Germinal center (tissue), 1 donor: Measurements from ENCODE around the gene PXMP2.
"Not testable (repeated sequence)": the region's sequence is repeated elsewhere in the genome, so short reads cannot be mapped to it uniquely, and the experiment has no call there.

Source experiments
- DNase-seq: peaks from one replicate; pipeline ENCODE4 v3.0.0; 2012; ENCODE audit warnings: mixed read lengths, low spot score

Gene PXMP2

DNA sequence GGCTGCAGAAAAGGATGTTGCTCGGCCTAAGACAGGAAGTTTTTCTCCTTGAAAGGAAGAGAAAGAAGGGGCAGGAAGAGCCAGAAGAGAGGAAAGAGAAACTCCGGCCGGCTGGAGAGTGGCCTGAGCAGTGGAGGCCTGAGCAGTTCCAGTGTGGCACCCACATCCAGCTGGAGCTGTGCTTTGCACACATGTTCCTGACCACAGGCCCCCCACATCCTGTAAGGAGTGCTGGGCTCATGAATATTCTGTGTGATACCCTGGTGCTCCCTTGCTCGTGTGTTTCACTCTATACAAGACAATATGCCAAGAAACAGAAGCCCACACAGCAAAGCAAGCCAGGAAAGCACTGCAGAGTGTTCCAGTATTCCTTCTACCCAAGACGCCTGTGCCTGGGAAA, 27.3 kb upstream of the PXMP2 start:
- DNase-seq, result no peak

DNA sequence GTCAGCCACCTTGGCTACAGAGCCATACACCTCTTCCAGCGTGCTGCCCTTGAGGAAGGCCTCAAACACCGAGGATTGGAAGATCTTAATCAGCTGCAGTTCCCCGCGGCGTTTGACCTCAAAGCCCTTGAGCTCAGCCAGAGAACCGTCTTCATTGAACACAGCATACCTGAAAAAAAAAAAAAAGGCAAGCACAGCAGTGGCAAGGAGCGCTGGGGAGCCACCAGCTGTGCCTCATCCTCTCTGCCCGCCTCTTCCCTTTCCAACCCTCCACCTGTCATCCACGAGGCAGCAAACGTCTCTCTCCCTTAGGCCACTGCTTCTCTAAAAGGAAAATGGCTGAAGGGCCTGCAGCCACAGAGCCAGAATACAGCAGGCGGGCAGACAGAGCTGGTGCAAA, 26.4 kb upstream of the PXMP2 start:
- no peak for DNase-seq

DNA sequence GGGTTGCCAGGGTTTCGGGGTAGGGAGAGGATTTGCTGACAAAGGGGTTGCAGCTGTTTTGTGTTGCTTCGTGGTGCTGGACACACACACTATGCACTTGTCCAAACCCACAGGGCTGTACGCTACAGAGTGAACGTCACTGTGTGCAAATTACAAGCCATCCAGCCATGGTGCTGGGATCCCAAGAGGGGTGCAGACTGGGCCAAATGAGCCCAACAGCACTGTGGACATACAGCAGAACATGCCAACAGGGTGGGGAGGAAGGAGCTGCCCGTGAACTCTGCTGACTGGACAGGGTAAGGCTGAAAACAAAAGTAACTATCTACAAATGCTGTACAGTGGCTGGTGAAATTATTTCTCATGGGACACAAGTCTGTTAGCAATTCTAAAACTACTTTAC, 25.4 kb upstream of the PXMP2 start:
- DNase-seq, result no peak

DNA sequence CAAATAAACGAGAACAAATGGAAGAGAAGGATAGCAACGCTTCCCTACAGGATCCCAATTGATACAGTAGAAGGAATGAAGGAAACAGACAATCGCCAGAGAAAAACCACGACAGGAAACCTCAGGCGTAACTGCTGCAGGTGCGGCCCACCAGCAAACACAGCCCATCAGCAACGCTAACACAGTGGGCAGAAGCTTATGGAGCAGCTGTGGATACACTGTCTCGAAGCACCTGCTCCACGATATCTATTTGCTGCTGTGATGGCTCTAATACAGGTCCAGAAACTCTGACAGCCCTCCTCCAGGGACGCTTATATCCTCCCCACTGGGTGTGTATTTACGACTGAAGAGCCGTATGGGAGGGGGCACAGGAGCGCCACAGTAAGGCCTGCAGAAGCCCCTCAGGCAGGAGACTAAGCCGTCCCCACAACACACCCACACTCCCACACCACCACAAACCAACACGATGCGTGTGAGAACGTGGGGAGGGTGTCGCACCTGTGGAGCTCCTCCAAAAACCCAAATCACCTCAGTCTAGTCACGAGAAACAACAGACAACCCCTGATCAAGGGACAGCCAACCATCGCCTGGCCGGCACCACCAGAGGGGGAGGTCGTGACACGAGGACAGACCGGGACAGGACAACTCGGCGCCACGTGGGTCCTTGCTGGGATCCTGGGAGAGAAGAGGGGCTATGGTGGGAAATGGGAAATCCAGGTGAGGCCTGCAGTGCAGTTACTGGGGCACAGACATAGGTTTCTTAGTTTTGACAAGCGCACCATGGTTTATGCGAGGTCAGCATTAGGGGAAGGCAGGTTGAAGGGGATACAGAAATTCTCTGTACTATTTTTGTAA, 24.3 kb upstream of the PXMP2 start:
- no peak for DNase-seq

DNA sequence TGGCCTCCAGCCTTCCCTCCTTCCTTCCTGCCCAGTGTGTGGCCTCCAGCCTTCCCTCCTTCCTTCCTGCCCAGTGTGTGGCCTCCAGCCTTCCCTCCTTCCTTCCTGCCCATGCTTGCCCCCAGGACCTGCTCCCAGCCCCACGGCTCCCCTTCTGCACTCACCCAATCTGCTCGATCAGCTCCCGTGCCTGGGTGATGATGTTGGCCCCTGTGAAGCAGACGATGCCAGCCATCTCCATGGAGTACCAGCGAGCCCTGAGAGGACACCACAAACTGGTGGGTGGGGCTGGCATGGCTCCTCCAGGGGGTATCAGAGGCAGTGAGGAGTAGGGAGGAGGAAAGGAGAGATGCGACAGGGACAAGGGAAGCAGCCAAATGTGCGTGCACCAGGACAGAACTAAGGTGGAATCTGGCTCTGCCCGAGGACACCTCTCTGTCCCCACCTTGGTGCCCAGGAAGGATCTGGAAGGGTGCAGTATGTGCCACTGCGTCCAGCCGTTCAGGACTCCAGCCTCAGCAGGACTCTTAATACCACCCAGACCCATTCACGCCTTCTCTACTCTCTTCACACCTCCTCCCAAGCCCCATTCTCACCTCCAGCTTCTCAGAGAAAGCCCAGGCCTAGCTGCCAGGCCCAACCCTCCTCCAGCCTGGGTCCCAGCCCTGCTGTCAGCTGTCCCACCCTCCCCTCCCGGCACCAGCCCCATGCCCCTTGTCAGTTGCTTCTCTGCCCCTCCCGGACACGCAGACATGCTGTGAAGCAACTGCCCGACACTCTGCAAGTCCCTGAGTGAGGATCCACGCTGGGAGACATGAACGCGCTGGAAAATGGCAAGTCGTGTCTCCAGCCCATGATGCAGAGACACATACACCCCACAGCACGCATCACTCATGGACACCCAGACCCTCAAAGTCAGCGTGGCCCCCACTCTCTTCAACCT, 22.9 kb upstream of the PXMP2 start:
- DNase-seq, result no peak

DNA sequence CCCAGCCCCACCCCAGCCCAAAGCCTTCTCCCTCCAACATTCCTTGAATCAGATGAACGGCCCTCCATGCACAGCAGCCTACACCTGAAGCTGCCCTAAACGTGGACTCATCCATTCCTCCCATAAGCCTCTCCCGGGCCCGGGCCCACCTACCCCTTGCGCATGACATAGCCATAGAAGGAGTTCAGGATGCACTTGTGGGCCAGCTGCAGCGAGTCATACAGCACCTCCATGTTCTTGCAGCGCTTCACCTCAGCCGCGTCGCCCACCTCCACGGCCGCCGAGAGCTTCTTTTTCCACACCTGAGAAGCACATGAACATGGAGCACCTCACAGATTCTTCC, 22.3 kb upstream of the PXMP2 start:
- no peak for DNase-seq

DNA sequence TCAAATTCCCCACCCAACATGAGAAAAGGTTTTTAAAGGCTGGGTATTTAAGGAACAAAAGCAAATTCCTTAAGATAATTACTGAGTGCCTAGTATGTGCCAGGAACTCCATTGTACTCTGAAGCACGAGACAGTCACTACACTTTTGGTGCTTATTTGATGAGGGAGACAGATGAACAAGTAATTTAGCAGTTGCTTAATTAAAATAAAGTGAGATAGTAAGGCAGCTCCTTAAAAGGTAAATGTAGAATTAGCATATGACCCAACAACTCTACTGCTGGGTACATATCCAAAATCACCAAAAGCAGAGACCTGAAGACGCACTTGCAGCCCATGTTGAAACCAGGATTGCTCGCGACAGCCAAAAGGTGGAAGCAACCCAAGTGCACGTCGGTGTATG, 21.6 kb upstream of the PXMP2 start:
- no peak for DNase-seq

DNA sequence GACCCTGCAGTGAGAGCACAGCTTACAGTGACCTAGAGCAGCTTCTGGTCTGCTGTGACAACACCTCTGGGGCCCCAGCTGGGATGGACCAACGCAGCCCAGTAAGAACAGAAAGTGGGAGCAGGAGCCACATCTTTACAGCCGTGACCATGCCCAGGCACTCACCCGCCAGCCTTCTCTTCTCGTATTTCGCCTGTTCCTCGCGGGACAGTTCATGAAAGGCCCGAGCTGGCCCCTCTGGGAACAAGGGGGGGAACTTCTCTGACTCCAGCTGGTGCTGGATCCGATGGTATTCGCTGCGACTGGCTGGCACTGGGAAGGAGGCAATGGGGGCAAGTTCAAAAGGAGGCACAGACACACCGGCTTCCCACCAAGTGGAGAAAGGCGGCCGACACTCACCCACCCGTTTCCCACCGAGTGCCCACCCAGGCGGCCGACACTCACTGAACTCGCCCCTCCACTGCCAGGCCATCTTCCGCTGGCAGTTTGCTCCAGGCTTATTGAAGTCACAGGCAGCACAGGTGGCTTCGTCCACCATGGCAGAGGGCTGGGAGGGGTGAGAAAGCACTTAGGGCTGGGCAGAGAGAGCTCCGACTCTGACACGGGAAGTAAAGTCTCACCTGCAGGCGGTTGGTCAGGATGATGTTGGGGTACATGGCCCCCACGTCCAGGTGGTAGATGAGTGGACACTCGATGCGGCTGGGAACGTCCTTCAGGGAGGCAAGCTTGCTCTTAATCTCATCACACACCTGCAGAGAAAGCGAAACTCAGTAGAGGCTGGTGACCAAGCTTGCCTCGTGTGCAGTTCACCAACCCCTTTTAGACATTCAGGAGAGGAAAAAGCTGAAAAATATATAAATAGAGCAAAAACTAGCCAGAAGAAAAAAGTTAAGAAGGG, 18.9 kb upstream of the PXMP2 start:
- no peak for DNase-seq

DNA sequence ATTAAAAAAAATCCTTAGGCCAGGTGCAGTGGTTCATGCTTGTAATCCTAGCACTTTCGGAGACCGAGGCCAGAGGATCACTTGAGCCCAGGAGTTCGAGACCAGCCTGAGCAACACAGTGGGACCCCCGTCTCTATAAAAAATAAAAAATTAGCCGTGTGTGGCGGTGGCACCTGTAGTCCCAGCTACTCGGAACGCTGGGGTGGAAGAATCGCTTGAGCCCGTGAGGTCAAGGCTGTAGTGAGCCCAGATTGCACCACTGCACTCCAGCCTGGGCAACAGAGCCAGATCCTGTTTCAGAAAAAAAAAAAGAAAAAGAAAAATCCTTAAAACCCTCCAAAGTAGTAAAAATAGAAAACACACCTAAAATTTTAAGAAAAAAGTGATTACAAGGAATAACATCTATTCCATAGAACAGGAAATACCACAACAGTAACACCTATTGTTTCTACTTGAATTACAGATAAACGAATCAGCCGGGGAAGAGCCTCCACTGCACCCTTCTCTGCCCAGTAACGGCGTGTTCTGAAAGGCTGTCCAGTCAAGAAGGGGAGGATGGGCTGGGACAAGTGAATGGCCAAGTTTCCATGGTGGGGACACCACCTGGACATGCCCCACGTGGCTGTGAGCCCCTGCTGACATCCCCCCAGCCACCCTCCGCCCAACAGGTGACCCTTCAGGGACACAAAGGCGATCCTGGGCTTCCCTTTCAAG, 18.1 kb upstream of the PXMP2 start:
- DNase-seq, result no peak

DNA sequence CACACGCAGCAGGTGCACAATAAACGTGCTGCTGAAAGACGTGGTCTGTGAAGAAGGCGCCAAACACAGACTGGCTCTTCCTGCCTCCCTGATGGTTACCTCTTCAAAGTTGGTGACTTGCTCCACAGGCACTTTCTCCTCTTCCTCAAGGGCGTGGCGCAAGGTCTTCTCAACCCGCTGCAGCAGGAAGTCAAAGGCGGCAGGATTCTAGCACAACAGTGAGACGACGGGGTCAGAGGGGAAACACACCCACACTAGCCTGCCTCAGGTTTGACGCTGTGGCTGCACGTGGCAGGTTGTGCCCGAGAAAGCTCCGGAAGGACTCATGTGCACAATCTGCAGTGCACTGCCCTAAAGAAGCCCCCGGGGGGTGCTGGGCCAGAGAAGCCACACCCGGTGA, 15.3 kb upstream of the PXMP2 start:
- no peak for DNase-seq

DNA sequence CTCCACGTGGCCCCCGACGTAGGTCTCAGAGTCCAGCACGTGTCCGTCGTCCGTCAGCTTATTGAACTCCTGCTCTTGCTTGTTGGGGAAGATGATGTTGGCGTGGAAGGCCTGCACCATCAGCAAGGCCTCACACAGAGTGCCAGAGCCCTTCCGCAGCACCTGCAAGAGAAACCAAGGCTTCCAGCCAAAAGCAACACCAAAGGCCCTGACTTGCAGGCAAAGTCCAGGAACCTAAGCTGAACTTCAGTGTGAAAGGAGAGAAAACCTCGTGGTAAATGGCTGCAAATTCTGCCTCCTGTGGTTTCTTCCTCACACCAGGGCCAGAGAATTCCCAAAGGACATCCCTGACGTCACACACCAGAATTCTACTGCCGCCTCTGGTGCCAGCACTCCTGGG, 14.7 kb upstream of the PXMP2 start:
- DNase-seq, result no peak

DNA sequence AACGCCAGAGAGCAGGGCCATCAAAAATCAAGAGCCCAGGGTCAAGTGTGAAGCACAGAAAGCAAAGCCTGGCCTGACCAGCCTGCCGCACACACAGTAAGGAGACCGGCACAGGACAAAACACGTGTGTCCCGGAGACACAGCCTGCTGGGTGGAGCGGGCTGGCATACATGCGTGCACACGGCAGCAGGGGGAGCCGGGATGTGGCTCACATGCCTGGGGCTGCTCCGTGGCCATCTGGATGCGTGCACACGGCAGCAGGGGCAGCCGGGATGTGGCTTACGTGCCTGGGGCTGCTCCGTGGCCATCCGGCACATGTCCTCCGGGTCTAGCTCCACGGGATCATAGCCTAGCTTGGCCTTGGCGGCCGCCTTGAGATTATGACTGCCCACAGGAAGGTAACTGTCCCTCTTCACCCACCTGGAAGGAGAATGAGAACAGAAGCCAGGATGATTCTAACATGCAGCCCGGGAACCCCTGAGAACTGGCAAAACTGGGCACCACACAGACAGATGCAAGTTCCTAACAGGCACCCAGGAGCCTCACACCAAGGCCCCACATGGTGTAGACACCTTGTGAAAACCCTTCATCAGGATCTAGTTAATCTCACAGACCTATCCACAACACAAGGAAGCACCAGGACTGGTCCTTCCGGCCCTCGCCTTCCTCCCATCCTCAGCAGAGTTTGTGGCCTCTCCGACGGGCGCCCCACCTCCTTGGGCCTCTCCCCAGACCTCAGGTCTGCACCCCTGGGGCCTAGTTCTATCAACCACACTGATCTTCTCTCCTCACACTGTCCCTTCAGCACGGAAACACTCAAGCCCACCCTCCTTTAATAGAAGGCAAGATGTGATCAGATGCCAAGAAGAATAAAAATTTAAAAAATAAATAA, 13.9 kb upstream of the PXMP2 start:
- DNase-seq, result no peak

DNA sequence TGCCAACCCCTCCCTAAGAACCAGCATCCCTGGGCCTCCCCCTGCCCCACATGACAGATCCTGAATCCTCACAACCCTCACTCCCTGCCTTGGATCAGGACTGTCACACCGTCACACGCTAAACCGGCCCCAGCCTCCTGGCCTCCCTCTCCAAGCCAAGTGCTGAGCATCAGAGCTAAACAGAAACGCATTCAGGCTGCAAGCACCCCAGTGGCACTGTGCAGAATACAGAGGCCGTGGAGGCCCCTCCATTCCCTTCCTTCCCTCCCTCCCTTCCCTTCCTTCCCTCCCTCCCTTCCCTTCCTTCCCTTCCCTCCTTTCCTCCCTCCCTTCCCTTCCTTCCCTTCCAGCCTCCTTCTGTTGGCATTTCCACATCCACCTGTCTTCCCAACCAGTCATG, 12.8 kb upstream of the PXMP2 start:
- no peak for DNase-seq

DNA sequence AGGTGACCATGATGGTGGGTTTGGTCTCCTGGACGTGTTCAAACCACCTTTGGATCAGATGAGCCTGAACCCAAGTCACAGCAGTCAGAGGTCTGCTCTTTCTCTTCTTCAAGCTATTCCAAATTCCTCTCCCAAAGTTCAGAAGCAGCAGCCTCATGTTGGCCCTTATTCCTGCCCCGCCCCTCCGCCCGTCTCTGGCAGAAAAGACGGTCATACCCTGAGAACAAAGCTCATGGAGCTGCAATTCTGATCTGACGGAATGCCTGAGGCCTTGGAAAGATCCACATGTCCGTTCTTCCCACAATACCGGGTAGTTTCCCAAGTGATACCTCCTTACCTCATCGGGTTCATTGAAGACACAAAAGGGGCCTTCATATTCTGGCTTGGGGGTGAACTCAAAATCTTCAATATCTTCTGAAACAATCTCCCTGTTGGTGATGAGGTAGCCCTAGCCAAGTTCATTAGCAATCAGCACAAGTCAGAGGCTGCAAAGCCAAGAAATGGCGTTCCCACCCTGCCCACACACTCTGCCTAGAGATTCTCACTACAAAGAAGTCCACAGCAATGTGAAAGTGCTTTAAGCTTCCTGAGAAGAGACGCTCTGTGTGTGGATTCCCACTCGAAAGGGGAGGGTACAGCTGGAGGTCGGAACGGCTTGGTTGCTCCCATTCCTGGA, 11.5 kb upstream of the PXMP2 start:
- no peak for DNase-seq

DNA sequence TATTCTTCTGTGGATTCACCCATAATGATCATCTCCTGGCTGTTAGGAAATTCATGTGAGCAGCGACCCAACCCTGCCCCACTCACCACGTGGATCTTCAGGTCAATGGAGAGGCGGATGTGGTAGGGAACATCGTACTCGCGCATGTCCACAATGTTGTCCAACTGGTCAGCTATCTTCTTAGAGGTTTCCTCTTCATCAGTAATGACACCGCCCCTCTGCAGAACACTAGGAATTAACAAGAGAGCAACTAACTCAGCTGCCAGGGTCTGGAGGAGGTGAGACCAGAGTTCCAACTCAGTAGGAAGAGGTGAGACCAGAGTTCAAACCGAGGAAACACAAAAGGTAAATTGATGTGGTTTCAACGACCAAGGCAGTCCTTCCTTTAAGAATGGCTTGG, 9.9 kb upstream of the PXMP2 start:
- no peak for DNase-seq

DNA sequence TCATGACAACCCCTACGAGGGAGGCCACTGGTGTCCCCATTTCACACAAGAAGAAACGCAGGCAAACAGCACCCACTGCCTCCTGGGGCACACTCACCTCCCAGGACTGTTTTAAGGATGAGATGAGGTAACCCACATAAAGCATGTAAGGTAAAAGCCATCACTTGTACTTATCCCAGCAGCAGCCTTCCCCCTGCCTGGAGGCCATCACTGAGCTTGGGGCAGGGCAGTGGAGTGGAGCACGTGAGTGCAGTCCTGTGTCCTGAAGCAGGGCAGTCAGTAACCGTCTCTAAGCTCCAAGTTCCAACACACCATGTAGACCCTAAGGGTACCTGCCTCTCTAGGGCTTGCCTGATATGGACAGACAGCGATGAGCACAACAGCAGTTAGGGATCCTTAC, 2.0 kb upstream of the PXMP2 start:
- no peak for DNase-seq

DNA sequence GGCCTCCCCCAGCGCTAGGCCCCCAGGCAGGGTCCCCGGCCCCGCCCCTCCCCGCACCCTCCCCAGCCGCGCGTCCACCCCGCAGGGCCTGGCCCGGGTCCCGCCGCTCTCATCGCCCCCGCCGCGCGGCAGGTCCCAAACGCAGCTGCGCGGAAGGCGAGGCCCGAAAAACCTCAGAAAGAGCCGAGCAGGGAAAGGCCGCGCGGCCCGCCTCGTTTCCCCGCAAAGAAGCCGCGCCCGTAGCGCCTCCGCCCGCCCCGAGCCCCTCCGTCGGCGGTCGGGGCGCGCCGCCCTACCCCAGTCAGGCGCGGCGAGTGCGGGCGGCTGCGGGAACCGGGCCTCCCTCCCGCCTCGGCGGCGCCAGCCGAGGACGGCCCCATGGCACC, 569 bp upstream of the PXMP2 start:
- DNase-seq, result no peak

DNA sequence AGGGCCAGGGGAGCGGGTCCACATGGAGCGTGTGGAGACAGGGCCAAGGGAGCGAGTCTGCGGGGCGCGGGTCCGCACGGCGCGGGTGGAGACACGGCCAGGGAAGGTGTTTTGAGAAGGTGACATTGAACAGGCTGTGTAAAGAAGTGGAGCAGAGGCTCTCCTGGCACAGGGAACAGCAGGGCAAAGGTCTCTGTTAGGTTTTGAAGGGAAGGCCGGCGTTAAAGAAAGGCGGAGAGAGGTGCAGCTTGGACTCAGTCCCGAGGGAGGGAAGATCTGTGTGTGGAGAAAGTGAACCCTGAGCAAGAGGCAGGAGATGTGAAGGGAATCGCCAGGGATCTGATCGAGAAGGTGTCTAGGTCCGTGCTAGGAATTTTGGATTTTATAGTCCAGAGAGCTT, 1.8 kb downstream of the PXMP2 start:
- no peak for DNase-seq

DNA sequence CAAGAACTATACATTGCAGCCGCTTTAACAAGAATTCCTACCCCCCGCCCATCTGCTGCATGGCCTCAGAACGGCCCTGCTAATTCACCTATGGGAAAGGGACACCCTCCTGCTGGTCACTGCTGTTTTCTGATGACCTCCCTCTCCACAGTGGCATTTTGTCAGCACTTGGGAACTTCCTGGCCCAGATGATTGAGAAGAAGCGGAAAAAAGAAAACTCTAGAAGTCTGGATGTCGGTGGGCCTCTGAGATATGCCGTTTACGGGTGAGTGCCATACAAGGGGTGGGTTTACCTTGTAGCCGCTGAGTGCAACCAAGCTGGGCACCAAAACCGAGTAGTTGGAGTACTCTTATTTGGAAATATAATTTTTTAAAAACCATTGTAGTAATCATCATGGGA, 2.7 kb downstream of the PXMP2 start:
- no peak for DNase-seq

DNA sequence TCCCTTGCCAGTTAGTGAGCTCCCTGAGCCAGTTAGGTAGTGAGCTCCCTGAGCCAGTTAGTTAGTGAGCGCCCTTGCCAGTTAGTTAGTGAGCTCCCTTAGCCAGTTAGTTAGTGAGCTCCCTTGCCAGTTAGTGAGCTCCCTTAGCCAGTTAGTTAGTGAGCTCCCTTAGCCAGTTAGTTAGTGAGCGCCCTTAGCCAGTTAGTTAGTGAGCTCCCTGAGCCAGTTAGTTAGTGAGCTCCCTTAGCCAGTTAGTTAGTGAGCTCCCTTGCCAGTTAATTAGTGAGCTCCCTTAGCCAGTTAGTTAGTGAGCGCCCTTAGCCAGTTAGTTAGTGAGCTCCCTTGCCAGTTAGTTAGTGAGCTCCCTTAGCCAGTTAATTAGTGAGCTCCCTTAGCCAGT, 4.6 kb downstream of the PXMP2 start:
- not testable (repeated sequence) for DNase-seq
